Thoracic aorta (tissue), 2 donors: ENCODE measurements around the gene EEFSEC. TPM values are rescaled to one million over a fixed set of nuclear protein-coding genes. Genes with fewer than 3 reads are reported as not detected.
"Not testable (repeated sequence)": the region's sequence is repeated elsewhere in the genome, so short reads cannot be mapped to it uniquely, and the experiment has no call there.

ENCODE experiments used
- ATAC-seq: fragments of 150-250 bp; one replicate; pipeline ENCODE4 v1.8.0; 2017; ENCODE audit warnings: low read depth; ENCODE audit not compliant: insufficient number of reproducible peaks, low FRiP score
- DNase-seq: peaks from one replicate; pipeline ENCODE4 v3.0.0-alpha.2; 2020; ENCODE audit warnings: low spot score
- H3K27ac ChIP-seq, 2 donors: fragments of 200-600 bp; sonication (generic); 1 replicate in 1 of 2; 2 replicates in 1 of 2; pipeline ENCODE4 v1.5.1; 2016; ENCODE audit warnings: mild to moderate bottlenecking in 2 of 2, moderate library complexity in 2 of 2
- H3K27me3 ChIP-seq: fragments of 200-600 bp; sonication (generic); replicated peaks from 2 replicates; pipeline ENCODE4 v1.6.0; 2016; ENCODE audit warnings: mild to moderate bottlenecking; ENCODE audit not compliant: insufficient read depth
- H3K36me3 ChIP-seq: fragments of 200-600 bp; sonication (generic); one replicate; pipeline ENCODE4 v1.5.1; 2016
- H3K4me1 ChIP-seq, 2 donors: fragments of 200-600 bp; sonication (generic); 1 replicate in 1 of 2; 2 replicates in 1 of 2; pipeline versions ENCODE4 v1.5.1 to v1.6.0; 2016; ENCODE audit warnings: low read depth in 2 of 2, mild to moderate bottlenecking in 1 of 2; ENCODE audit not compliant: control insufficient read depth in 1 of 2
- H3K4me3 ChIP-seq: fragments of 200-600 bp; sonication (generic); 2 replicates; pipeline ENCODE4 v1.5.1; 2016; ENCODE audit warnings: mild to moderate bottlenecking
- H3K9me3 ChIP-seq: fragments of 200-600 bp; sonication (generic); 2 replicates; pipeline ENCODE4 v1.5.1; 2016
- CTCF ChIP-seq: fragments of 200-600 bp; sonication (generic); IDR thresholded peaks from one replicate; pipeline ENCODE4 v1.5.1; 2019; ENCODE audit warnings: antibody characterized with exemption
- total RNA-seq, 2 donors: library from RNA; depleted of rRNA; stranded (reverse); fragments of >200 nt; gene quantifications; one replicate each; pipeline versions ENCODE4 v1.1.0 to v1.2.3, GENCODE V29; 2016

The EEFSEC gene
- total RNA-seq, 2 donors from 2014 or later: 16.1 to 17.5 TPM

- TF ChIP-seq CTCF: no peak
- ATAC-seq (no peak), DNase-seq (no peak)
- no peaks in the 10 kb centered on the region for H3K27me3 ChIP-seq
- no peaks in the 10 kb centered on the region for H3K4me1 ChIP-seq
- no peak overlapping the region for H3K4me3 ChIP-seq
- no peaks in the 10 kb centered on the region for H3K9me3 ChIP-seq
- H3K36me3 ChIP-seq: no peaks in the 10 kb centered on the region
- no peak overlapping the region for H3K27ac ChIP-seq
Measured at GRCh38 chr3:128145279-128145678, 8.0 kb upstream of the EEFSEC start.

- no peak overlapping the region for H3K4me3 ChIP-seq
- H3K27ac ChIP-seq: no peak overlapping the region
- TF ChIP-seq CTCF: no peak
- no peaks in the 10 kb centered on the region for H3K4me1 ChIP-seq
- ATAC-seq: no peak
- H3K27me3 ChIP-seq: no peaks in the 10 kb centered on the region
- no peaks in the 10 kb centered on the region for H3K36me3 ChIP-seq
- DNase-seq: no peak
- H3K9me3 ChIP-seq: no peaks in the 10 kb centered on the region
Measured at GRCh38 chr3:128146201-128146600, 7.1 kb upstream of the EEFSEC start.

GRCh38 chr3:128149650-128150049 is 3.6 kb upstream of the EEFSEC start:
- no peak for TF ChIP-seq CTCF
- Histone ChIP-seq H3K9me3 (no peaks in the 10 kb centered on the region), H3K4me1 (peaks cover 6 to 8% of the 10 kb centered on the region in 2 donors), H3K27ac (no peak overlapping the region), H3K36me3 (no peaks in the 10 kb centered on the region), H3K4me3 (no peak overlapping the region), H3K27me3 (no peaks in the 10 kb centered on the region)
- ATAC-seq: no peak
- no peak for DNase-seq

- Histone ChIP-seq H3K9me3 (no peaks in the 10 kb centered on the region), H3K36me3 (no peaks in the 10 kb centered on the region), H3K4me1 (peaks cover 8 to 13% of the 10 kb centered on the region in 2 donors), H3K4me3 (no peak overlapping the region), H3K27me3 (no peaks in the 10 kb centered on the region), H3K27ac (no peak overlapping the region)
- no peak for TF ChIP-seq CTCF
- DNase-seq (no peak), ATAC-seq (no peak)
Measured at GRCh38 chr3:128151758-128152274, 1.5 kb upstream of the EEFSEC start.

- peak overlapping the region; percentile 73 to 77 for H3K27ac ChIP-seq
- H3K4me3 ChIP-seq: peak overlapping the region; percentile 93
- H3K4me1 ChIP-seq: peaks cover 8 to 13% of the 10 kb centered on the region in 2 donors
- H3K9me3 ChIP-seq: no peaks in the 10 kb centered on the region
- H3K36me3 ChIP-seq: no peaks in the 10 kb centered on the region
- ATAC-seq (peak; percentile 69), DNase-seq (no peak)
- H3K27me3 ChIP-seq: no peaks in the 10 kb centered on the region
- no peak for TF ChIP-seq CTCF
Measured at GRCh38 chr3:128152419-128153155, 694 bp upstream of the EEFSEC start.

GRCh38 chr3:128154354-128154753 is 1.1 kb downstream of the EEFSEC start:
- ATAC-seq, H3K27me3 ChIP-seq, DNase-seq, H3K9me3 ChIP-seq, H3K36me3 ChIP-seq: not testable (repeated sequence)
- peaks cover 8 to 13% of the 10 kb centered on the region in 2 donors for H3K4me1 ChIP-seq
- peak overlapping the region; percentile 93 for H3K4me3 ChIP-seq
- H3K27ac ChIP-seq: peak overlapping the region; percentile 77 to 78
